ENCODE data around the gene SPINT1. TPM values are rescaled to one million over a fixed set of nuclear protein-coding genes. Genes with fewer than 3 reads are reported as not detected.

SPINT1 gene
- total and polyA plus RNA-seq, 11 donors = 0.11 to 3.4 (median 0.69) TPM; not detected in 1

DNA sequence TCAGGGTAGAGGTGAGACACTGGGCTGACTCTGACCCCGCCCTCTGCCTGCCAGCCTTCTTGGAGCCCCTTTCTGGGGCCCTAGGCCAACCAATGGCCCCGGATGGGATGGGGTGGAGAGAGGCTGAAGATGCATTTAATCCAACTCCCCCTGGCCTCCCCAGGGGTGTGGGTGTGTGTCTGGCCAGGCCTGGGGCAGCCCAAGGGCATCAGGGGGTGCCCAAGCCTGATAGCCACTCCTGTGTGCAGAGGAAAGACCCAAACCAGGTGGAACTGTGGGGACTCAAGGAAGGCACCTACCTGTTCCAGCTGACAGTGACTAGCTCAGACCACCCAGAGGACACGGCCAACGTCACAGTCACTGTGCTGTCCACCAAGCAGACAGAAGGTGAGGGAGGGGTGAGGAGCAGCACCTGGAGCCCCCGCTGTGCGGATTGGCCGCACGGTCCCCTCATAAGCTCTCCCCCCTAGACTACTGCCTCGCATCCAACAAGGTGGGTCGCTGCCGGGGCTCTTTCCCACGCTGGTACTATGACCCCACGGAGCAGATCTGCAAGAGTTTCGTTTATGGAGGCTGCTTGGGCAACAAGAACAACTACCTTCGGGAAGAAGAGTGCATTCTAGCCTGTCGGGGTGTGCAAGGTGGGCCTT is 9.5 kb downstream of the SPINT1 start:
- no peak overlapping the region for H3K27ac ChIP-seq
- no peak for ATAC-seq
- no peak for DNase-seq
- H3K27me3 ChIP-seq = peaks cover 0 to 7% (median 0%) of the 10 kb centered on the region in 9 donors
- no peak for TF ChIP-seq POLR2A (IDR thresholded peaks at IDR 0.05)
- TF ChIP-seq, protein P1, sequence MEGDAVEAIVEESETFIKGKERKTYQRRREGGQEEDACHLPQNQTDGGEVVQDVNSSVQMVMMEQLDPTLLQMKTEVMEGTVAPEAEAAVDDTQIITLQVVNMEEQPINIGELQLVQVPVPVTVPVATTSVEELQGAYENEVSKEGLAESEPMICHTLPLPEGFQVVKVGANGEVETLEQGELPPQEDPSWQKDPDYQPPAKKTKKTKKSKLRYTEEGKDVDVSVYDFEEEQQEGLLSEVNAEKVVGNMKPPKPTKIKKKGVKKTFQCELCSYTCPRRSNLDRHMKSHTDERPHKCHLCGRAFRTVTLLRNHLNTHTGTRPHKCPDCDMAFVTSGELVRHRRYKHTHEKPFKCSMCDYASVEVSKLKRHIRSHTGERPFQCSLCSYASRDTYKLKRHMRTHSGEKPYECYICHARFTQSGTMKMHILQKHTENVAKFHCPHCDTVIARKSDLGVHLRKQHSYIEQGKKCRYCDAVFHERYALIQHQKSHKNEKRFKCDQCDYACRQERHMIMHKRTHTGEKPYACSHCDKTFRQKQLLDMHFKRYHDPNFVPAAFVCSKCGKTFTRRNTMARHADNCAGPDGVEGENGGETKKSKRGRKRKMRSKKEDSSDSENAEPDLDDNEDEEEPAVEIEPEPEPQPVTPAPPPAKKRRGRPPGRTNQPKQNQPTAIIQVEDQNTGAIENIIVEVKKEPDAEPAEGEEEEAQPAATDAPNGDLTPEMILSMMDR (IDR thresholded peaks at IDR 0.05) = no peak
- no peaks in the 10 kb centered on the region for H3K36me3 ChIP-seq
- H3K9me3 ChIP-seq = no peaks in the 10 kb centered on the region
- peaks cover 0 to 11% (median 0%) of the 10 kb centered on the region in 12 donors for H3K4me1 ChIP-seq
- 88 to 94% (median 93%) methylated on average over 13 to 16 of the region's 16 CpGs for WGBS, 4 donors
- no peak overlapping the region for H3K4me3 ChIP-seq
- intact Hi-C loops (cut with DNase I) = loop anchor here in 3 of 10 donors (10.0 kb wide), 2 partner anchors 179 to 331 kb away; no protein-coding TSS in a partner anchor

DNA sequence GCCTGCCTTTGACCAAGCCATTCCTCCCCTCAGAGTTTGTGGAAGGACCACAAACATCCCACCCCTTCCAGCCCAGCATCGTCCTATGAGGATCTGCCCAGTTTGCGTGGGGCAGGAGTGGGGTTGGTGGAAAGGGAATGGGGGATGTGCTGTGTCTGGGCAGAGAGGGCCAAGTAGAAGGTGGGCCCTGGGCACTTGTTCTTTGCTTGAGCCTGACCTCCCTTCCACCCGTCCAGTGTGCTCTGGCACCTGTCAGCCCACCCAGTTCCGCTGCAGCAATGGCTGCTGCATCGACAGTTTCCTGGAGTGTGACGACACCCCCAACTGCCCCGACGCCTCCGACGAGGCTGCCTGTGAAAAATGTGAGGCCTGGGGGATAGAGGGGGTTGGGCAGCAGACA is 10.3 kb downstream of the SPINT1 start:
- Histone ChIP-seq H3K9me3 (no peaks in the 10 kb centered on the region), H3K27me3 (peaks cover 0 to 15% (median 0%) of the 10 kb centered on the region in 9 donors), H3K4me3 (no peak overlapping the region), H3K36me3 (no peaks in the 10 kb centered on the region), H3K4me1 (peaks cover 0 to 11% (median 0%) of the 10 kb centered on the region in 12 donors), H3K27ac (no peak overlapping the region)
- DNase-seq (no peak), ATAC-seq (no peak)
- intact Hi-C loops (cut with DNase I) = loop anchor here in 3 of 10 donors (10.0 kb wide), 2 partner anchors 179 to 331 kb away; no protein-coding TSS in a partner anchor
- TF ChIP-seq POLR2A (IDR thresholded peaks at IDR 0.05) = no peak
- 55 to 64% (median 58%) methylated on average over 8 to 10 of the region's 10 CpGs for WGBS, 4 donors

DNA sequence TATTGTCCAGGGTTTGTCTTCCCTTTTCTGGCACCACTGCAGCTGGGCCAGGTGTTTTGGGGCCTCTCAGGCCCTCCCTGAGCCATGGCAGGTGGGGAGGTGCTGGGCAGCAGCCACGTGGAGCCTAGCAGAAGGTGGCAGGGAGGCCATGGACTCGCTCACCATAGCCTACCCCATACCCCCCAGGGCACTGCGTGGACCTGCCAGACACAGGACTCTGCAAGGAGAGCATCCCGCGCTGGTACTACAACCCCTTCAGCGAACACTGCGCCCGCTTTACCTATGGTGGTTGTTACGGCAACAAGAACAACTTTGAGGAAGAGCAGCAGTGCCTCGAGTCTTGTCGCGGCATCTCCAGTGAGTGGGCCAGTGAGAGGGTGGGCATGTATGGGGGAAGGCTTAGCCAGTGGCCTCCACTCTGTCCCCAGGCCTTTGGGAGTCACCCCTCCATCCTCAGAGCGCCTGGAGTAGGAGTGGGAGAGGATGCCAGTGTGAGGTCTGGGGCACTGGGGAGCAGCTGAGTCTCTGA is 11.9 kb downstream of the SPINT1 start:
- H3K4me1 ChIP-seq = peaks cover 0 to 11% (median 0%) of the 10 kb centered on the region in 12 donors
- H3K27ac ChIP-seq = no peak overlapping the region
- 70 to 87% (median 85%) methylated on average over 5 to 13 of the region's 13 CpGs for WGBS, 4 donors
- H3K9me3 ChIP-seq = no peaks in the 10 kb centered on the region
- intact Hi-C loops (cut with DNase I) = loop anchor here in 9 of 10 donors (2.0 to 10.0 kb wide), 8 partner anchors 37 to 332 kb away; partner anchors contain the start of gene VPS18 (in 4 of the 9)
- no peak for ATAC-seq
- H3K27me3 ChIP-seq = peaks cover 0 to 20% (median 0%) of the 10 kb centered on the region in 9 donors
- no peak overlapping the region for H3K4me3 ChIP-seq
- no peak for TF ChIP-seq POLR2A (IDR thresholded peaks at IDR 0.05)
- TF ChIP-seq, protein P1 (IDR thresholded peaks at IDR 0.05) = no peak
- no peaks in the 10 kb centered on the region for H3K36me3 ChIP-seq
- DNase-seq = no peak

DNA sequence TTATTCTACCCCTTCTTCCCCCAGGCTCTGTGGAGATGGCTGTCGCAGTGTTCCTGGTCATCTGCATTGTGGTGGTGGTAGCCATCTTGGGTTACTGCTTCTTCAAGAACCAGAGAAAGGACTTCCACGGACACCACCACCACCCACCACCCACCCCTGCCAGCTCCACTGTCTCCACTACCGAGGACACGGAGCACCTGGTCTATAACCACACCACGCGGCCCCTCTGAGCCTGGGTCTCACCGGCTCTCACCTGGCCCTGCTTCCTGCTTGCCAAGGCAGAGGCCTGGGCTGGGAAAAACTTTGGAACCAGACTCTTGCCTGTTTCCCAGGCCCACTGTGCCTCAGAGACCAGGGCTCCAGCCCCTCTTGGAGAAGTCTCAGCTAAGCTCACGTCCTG is 12.9 kb downstream of the SPINT1 start:
- Histone ChIP-seq H3K27me3 (peaks cover 0 to 20% (median 0%) of the 10 kb centered on the region in 9 donors), H3K36me3 (no peaks in the 10 kb centered on the region), H3K9me3 (no peaks in the 10 kb centered on the region), H3K4me3 (no peak overlapping the region), H3K4me1 (peaks cover 0 to 11% (median 0%) of the 10 kb centered on the region in 12 donors), H3K27ac (no peak overlapping the region)
- intact Hi-C loops (cut with DNase I) = loop anchor here in 9 of 10 donors (2.0 to 10.0 kb wide), 8 partner anchors 36 to 331 kb away; partner anchors contain the start of gene VPS18 (in 4 of the 9)
- 71 to 78% (median 73%) methylated on average over 7 to 8 of the region's 8 CpGs for WGBS, 4 donors
- TF ChIP-seq, protein P1 (IDR thresholded peaks at IDR 0.05) = no peak
- DNase-seq = no peak
- no peak for ATAC-seq
